Bronchial epithelial cell (primary cell): ENCODE results near the gene CCDC102A. TPM values are rescaled to one million over a fixed set of nuclear protein-coding genes. Genes with fewer than 3 reads are reported as not detected.

Source experiments
- DNase-seq: peaks from one replicate; pipeline ENCODE4 v3.0.0-alpha.2; 2010; ENCODE audit warnings: low read depth
- FAIRE-seq: peaks from 2 replicates; lab custom pipeline; 2011; peaks lifted over from hg19 to GRCh38; lab: Jason Lieb, UNC
- H3K27me3 ChIP-seq: 2 replicates; pipeline ENCODE4 v1.5.1; 2011; ENCODE audit warnings: low read length; ENCODE audit not compliant: control insufficient read depth, insufficient read depth
- H3K36me3 ChIP-seq: 2 replicates; pipeline ENCODE4 v1.5.1; 2011; ENCODE audit warnings: low read length; ENCODE audit not compliant: control insufficient read depth, insufficient read depth
- H3K4me3 ChIP-seq: 2 replicates; pipeline ENCODE4 v1.5.1; 2011; ENCODE audit warnings: mild to moderate bottlenecking, low read depth, low read length, control low read depth
- CTCF ChIP-seq: IDR thresholded peaks from 2 replicates; pipeline ENCODE4 v1.5.1; 2011; ENCODE audit warnings: mild to moderate bottlenecking, moderate library complexity, low read length, control low read depth, inconsistent platforms; ENCODE audit not compliant: insufficient read depth, severe bottlenecking
- total RNA-seq: library from RNA; depleted of rRNA; stranded (reverse); fragments of >200 nt; gene quantifications from 2 replicates; pipeline ENCODE4 v1.2.1, GENCODE V29; 2014

The CCDC102A gene
- total RNA-seq, 1 donor from 2014 or later: 2.1 TPM

- Histone ChIP-seq H3K27me3 (no peaks in the 10 kb centered on the region), H3K4me3 (no peak overlapping the region), H3K36me3 (no peaks in the 10 kb centered on the region)
- no peak for TF ChIP-seq CTCF
- FAIRE-seq: peak; percentile 28
- no peak for DNase-seq
Measured at GRCh38 chr16:57567691-57568090, 31.3 kb upstream of the CCDC102A start.

GRCh38 chr16:57566436-57566835, 30.1 kb upstream of the CCDC102A start:
- Histone ChIP-seq H3K27me3 (no peaks in the 10 kb centered on the region), H3K36me3 (no peaks in the 10 kb centered on the region), H3K4me3 (no peak overlapping the region)
- no peak for FAIRE-seq
- no peak for DNase-seq
- TF ChIP-seq CTCF: no peak

GRCh38 chr16:57565461-57565860, 29.1 kb upstream of the CCDC102A start:
- TF ChIP-seq CTCF: no peak
- FAIRE-seq (no peak), DNase-seq (no peak)
- Histone ChIP-seq H3K4me3 (no peak overlapping the region), H3K36me3 (no peaks in the 10 kb centered on the region), H3K27me3 (no peaks in the 10 kb centered on the region)

- no peak for FAIRE-seq
- DNase-seq: peak; percentile 15
- Histone ChIP-seq H3K27me3 (no peaks in the 10 kb centered on the region), H3K36me3 (no peaks in the 10 kb centered on the region), H3K4me3 (no peak overlapping the region)
- TF ChIP-seq CTCF: no peak
Measured at GRCh38 chr16:57564571-57565270, 28.4 kb upstream of the CCDC102A start.

- no peak for DNase-seq
- no peak for FAIRE-seq
- Histone ChIP-seq H3K4me3 (no peak overlapping the region), H3K27me3 (no peaks in the 10 kb centered on the region), H3K36me3 (no peaks in the 10 kb centered on the region)
- no peak for TF ChIP-seq CTCF
Measured at GRCh38 chr16:57563761-57564160, 27.4 kb upstream of the CCDC102A start.

GRCh38 chr16:57563487-57563750, 27.0 kb upstream of the CCDC102A start:
- H3K27me3 ChIP-seq: no peaks in the 10 kb centered on the region
- no peak overlapping the region for H3K4me3 ChIP-seq
- FAIRE-seq (no peak), DNase-seq (no peak)
- H3K36me3 ChIP-seq: no peaks in the 10 kb centered on the region
- no peak for TF ChIP-seq CTCF
